ENCODE measurements around the gene SCAMP2.

The SCAMP2 gene

DNA sequence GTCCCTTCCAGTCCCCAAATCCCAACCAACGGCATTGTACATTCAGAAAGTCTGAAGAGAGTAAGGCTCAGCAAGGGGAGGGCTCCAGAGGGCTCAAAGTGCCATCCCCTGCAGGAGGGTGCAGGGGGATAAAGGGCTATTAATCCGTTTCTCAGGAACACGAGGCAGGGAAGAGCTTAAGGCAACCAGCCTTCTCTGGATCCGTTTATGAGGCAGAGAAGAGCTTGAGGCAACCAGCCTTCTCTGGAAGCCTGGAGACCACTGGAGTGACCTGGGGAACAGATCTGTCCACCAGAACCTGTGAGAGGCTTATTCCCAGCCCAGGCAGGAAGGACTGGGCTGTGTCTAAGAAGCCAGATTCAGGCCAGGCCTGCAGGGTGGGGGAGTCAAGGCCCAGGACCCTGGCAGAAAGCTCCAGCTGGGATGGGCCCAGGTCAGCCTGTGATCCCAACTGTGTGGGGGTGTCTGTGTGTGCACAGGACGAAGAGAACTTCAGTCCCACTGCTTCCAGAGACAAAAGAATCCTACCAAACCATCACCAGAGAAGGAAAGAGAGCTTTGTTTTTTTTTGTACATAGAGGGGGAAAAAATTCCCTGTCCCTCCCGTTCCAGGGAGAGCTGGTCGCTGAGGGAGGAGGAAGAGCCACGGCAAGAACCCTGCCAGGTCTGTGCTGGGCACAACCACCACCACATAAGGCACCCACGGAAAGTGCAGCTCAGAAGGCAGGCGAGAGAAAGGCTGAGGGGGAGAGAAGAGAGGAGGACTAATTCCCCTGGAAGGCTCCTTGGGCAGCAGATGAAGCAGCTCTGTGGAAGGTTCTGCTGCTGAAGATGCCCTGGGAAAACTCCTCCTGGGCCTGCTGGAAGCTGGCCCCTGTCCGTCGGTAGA lies 28.6 kb downstream of the SCAMP2 start:
- no peaks in the 10 kb centered on the region for H3K27me3 Mint-ChIP-seq
- intact Hi-C loops (cut with micrococcal nuclease) = loop anchor here (5.0 kb wide), 1 partner anchor 93 kb away; the partner anchor contains the start of gene COX5A
- no peak overlapping the region for H3K4me3 Mint-ChIP-seq
- H3K9me3 Mint-ChIP-seq = no peaks in the 10 kb centered on the region
- peak overlapping the region; percentile 83 for H3K27ac Mint-ChIP-seq
- peaks cover 42% of the 10 kb centered on the region for H3K4me1 Mint-ChIP-seq (ENCODE audit: low read depth)
- H3K36me3 Mint-ChIP-seq (ENCODE audit: low read depth) = peaks cover 87% of the 10 kb centered on the region

- Mint-ChIP-seq H3K36me3 (ENCODE audit: low read depth) (peaks cover 87% of the 10 kb centered on the region), H3K27me3 (no peaks in the 10 kb centered on the region), H3K9me3 (no peaks in the 10 kb centered on the region), H3K4me3 (no peak overlapping the region), H3K4me1 (ENCODE audit: low read depth) (peaks cover 42% of the 10 kb centered on the region), H3K27ac (peak overlapping the region; percentile 83)
- intact Hi-C loops (cut with micrococcal nuclease) = loop anchor here (1.0 to 5.0 kb wide), 3 partner anchors 57 to 93 kb away; partner anchors contain the start of genes COX5A and FAM219B
Measured at GRCh38 chr15:74843891-74844299, 29.3 kb downstream of the SCAMP2 start.

GRCh38 chr15:74843445-74843828 lies 29.7 kb downstream of the SCAMP2 start:
- H3K4me1 Mint-ChIP-seq (ENCODE audit: low read depth) = peaks cover 42% of the 10 kb centered on the region
- H3K4me3 Mint-ChIP-seq = peak overlapping the region; percentile 87
- H3K9me3 Mint-ChIP-seq = no peaks in the 10 kb centered on the region
- H3K27me3 Mint-ChIP-seq = no peaks in the 10 kb centered on the region
- H3K36me3 Mint-ChIP-seq (ENCODE audit: low read depth) = peaks cover 87% of the 10 kb centered on the region
- intact Hi-C loops (cut with micrococcal nuclease) = loop anchor here (1.0 to 5.0 kb wide), 3 partner anchors 57 to 94 kb away; partner anchors contain the start of genes COX5A and FAM219B
- H3K27ac Mint-ChIP-seq = peak overlapping the region; percentile 83

GRCh38 chr15:74842581-74843444 lies 30.4 kb downstream of the SCAMP2 start, which contains the start of gene ULK3:
Gene ULK3 (minus strand): TSS chr15:74843156. CDS start chr15:74843105, 51 bp downstream.
- H3K4me1 Mint-ChIP-seq (ENCODE audit: low read depth) = peaks cover 42% of the 10 kb centered on the region
- H3K27ac Mint-ChIP-seq = peak within 1 kb of the TSS; percentile 83
- H3K4me3 Mint-ChIP-seq = peak within 1 kb of the TSS; percentile 87
- peaks cover 87% of the 10 kb centered on the region for H3K36me3 Mint-ChIP-seq (ENCODE audit: low read depth)
- no peaks in the 10 kb centered on the region for H3K27me3 Mint-ChIP-seq
- H3K9me3 Mint-ChIP-seq = no peaks in the 10 kb centered on the region
- intact Hi-C loops (cut with micrococcal nuclease) = loop anchor here (1.0 to 5.0 kb wide), 3 partner anchors 58 to 94 kb away; partner anchors contain the start of genes COX5A and FAM219B

GRCh38 chr15:74841891-74842373 lies 31.2 kb downstream of the SCAMP2 start:
- Mint-ChIP-seq H3K27me3 (no peaks in the 10 kb centered on the region), H3K9me3 (no peaks in the 10 kb centered on the region), H3K4me1 (ENCODE audit: low read depth) (peaks cover 42% of the 10 kb centered on the region), H3K4me3 (peak overlapping the region; percentile 87), H3K36me3 (ENCODE audit: low read depth) (peaks cover 87% of the 10 kb centered on the region), H3K27ac (peak overlapping the region; percentile 83)
- intact Hi-C loops (cut with micrococcal nuclease) = loop anchor here (2.0 to 5.0 kb wide), 2 partner anchors 59 to 95 kb away; partner anchors contain the start of gene COX5A

- Mint-ChIP-seq H3K36me3 (ENCODE audit: low read depth) (peaks cover 87% of the 10 kb centered on the region), H3K27ac (peak overlapping the region; percentile 17), H3K9me3 (no peaks in the 10 kb centered on the region), H3K4me3 (no peak overlapping the region), H3K4me1 (ENCODE audit: low read depth) (peaks cover 42% of the 10 kb centered on the region), H3K27me3 (no peaks in the 10 kb centered on the region)
- intact Hi-C loops (cut with micrococcal nuclease) = loop anchor here (5.0 kb wide), 1 partner anchor 96 kb away; the partner anchor contains the start of gene COX5A
Measured at GRCh38 chr15:74840851-74841775, 32.1 kb downstream of the SCAMP2 start.

- Mint-ChIP-seq H3K4me3 (no peak overlapping the region), H3K4me1 (ENCODE audit: low read depth) (peaks cover 37% of the 10 kb centered on the region)
Measured at GRCh38 chr15:74839526-74840395, 33.4 kb downstream of the SCAMP2 start.

GRCh38 chr15:74838746-74839525 lies 34.2 kb downstream of the SCAMP2 start:
- Mint-ChIP-seq H3K36me3 (ENCODE audit: low read depth) (peaks cover 79% of the 10 kb centered on the region), H3K9me3 (no peaks in the 10 kb centered on the region), H3K27ac (no peak overlapping the region), H3K27me3 (no peaks in the 10 kb centered on the region), H3K4me1 (ENCODE audit: low read depth) (peaks cover 29% of the 10 kb centered on the region), H3K4me3 (no peak overlapping the region)
- intact Hi-C loops (cut with micrococcal nuclease) = no loop called here

More at GRCh38 chr15:74839526-74840395, 33.4 kb downstream of the SCAMP2 start:
- intact Hi-C loops (cut with micrococcal nuclease) = loop anchor here (5.0 kb wide), 1 partner anchor 98 kb away; the partner anchor contains the start of gene COX5A
- Mint-ChIP-seq H3K9me3 (no peaks in the 10 kb centered on the region), H3K27ac (no peak overlapping the region), H3K27me3 (no peaks in the 10 kb centered on the region), H3K36me3 (ENCODE audit: low read depth) (peaks cover 87% of the 10 kb centered on the region)

DNA sequence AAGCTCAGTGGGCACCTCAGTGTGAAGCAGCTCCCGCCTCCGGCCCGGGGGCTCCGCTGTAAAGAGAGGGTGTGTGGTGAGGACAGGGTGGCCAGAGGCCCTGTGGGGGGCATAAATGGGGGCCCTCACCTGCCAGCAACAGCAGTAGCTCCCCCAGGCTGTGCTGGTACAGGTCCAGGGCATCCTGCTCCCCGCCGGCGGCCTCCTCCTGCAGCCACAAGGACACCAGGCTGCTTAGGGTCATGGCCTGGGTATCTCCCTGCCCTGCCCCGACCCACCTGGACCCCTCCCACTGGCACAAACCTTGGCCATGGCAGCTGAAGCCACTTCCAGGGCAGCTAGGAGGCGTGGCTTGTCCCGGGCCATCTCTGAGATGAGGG lies 35.0 kb downstream of the SCAMP2 start:
- intact Hi-C loops (cut with micrococcal nuclease) = no loop called here
- peaks cover 36% of the 10 kb centered on the region for H3K4me1 Mint-ChIP-seq (ENCODE audit: low read depth)
- no peak overlapping the region for H3K27ac Mint-ChIP-seq
- no peak overlapping the region for H3K4me3 Mint-ChIP-seq
- peaks cover 77% of the 10 kb centered on the region for H3K36me3 Mint-ChIP-seq (ENCODE audit: low read depth)
- no peaks in the 10 kb centered on the region for H3K9me3 Mint-ChIP-seq
- H3K27me3 Mint-ChIP-seq = no peaks in the 10 kb centered on the region

DNA sequence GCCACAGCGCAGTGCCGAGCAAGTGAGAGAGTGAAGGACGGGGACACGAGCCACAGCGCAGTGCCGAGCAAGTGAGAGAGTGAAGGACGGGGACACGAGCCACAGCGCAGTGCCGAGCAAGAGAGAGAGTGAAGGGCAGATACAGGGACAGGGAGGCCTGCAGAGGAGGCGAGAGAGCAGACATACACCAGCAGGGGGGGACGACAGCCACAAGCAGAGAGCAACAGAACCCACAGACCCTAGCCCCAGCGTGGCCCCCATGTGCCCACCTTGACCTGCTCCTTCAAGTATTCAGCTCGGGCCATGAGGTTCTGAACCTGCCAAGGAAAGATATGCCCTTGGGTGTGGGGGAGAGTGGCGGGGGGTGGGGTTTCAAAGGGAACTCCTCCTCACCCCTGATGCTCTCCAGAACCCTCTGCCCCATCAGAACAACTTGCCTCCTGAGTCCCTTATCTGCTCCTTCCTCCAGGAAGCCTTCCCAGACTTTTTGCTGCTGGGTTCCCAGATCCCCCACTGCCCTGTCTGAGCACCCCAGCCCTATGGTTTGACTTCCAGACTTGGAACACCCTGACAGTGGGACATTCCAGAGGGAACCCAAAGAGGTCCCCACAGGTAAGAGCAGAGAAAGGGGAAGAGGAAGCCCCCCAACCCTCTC lies 35.6 kb downstream of the SCAMP2 start:
- no peak overlapping the region for H3K4me3 Mint-ChIP-seq
- H3K4me1 Mint-ChIP-seq (ENCODE audit: low read depth) = peaks cover 39% of the 10 kb centered on the region
- no peaks in the 10 kb centered on the region for H3K9me3 Mint-ChIP-seq
- H3K27ac Mint-ChIP-seq = no peak overlapping the region
- intact Hi-C loops (cut with micrococcal nuclease) = no loop called here
- H3K36me3 Mint-ChIP-seq (ENCODE audit: low read depth) = peaks cover 74% of the 10 kb centered on the region
- H3K27me3 Mint-ChIP-seq = no peaks in the 10 kb centered on the region

DNA sequence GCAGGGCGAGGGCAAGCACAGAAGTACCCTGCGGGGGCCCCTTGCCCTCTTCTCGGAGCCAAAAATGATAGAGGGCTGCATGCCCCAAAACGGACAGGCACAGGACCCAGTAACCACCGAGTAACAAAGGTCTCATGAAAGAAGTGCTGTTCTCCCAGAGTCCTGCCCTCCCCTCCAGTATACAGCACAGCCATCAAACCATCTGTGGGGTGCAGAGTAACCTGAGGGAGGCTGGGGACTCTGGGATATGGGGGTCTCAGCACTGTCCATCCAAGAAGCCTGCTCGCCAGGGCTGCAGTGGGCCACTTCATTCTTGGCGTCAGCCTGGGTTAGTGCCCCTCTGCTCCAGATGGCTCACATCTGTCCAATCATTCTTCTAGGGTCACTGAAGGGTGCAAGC lies 36.3 kb downstream of the SCAMP2 start:
- no peak overlapping the region for H3K27ac Mint-ChIP-seq
- intact Hi-C loops (cut with micrococcal nuclease) = no loop called here
- H3K4me3 Mint-ChIP-seq = no peak overlapping the region
- H3K27me3 Mint-ChIP-seq = no peaks in the 10 kb centered on the region
- peaks cover 71% of the 10 kb centered on the region for H3K36me3 Mint-ChIP-seq (ENCODE audit: low read depth)
- no peaks in the 10 kb centered on the region for H3K9me3 Mint-ChIP-seq
- H3K4me1 Mint-ChIP-seq (ENCODE audit: low read depth) = peaks cover 33% of the 10 kb centered on the region
